Measurements from ENCODE around the gene DOCK8.

The DOCK8 gene

GRCh38 chr9:346111-346571 lies 131.5 kb downstream of the DOCK8 start:
- TF ChIP-seq, protein P1, sequence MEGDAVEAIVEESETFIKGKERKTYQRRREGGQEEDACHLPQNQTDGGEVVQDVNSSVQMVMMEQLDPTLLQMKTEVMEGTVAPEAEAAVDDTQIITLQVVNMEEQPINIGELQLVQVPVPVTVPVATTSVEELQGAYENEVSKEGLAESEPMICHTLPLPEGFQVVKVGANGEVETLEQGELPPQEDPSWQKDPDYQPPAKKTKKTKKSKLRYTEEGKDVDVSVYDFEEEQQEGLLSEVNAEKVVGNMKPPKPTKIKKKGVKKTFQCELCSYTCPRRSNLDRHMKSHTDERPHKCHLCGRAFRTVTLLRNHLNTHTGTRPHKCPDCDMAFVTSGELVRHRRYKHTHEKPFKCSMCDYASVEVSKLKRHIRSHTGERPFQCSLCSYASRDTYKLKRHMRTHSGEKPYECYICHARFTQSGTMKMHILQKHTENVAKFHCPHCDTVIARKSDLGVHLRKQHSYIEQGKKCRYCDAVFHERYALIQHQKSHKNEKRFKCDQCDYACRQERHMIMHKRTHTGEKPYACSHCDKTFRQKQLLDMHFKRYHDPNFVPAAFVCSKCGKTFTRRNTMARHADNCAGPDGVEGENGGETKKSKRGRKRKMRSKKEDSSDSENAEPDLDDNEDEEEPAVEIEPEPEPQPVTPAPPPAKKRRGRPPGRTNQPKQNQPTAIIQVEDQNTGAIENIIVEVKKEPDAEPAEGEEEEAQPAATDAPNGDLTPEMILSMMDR (IDR thresholded peaks at IDR 0.05; ENCODE audit: low read depth, low read length), result no peak
- DNase-seq (ENCODE audit: extremely low read depth, low read depth), result no peak

DNA sequence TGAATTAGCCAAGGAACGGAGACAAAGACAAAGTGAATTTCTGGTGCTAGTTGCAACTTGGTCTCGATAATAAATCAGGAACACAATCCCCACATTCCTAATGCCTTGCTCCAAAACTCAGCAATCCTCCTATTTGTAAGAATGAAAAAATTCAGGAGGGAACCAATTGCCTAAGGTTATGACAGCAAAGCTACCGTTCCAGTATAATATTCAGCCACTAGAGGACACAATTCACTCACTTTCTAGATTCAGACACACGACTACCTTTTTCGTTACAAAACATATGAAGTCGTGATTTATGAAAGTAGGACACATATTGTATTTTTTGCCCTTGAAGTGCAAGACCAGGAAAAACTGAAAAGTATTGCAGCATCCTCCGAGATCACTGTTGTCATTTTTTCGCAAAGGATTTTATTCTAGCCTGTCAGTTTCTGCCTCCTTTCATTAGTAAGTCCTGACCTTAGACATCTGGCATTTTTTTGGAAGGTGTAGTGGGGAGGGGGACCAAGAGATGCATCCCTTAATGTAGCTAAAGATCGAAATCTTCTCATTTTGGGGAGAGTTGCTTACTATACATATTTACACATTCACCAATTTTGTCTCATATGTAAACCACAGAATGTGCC lies 133.1 kb downstream of the DOCK8 start:
- DNase-seq (ENCODE audit: extremely low read depth, low read depth), result no peak
- TF ChIP-seq, protein P1 (IDR thresholded peaks at IDR 0.05; ENCODE audit: low read depth, low read length), result peak; percentile 62

DNA sequence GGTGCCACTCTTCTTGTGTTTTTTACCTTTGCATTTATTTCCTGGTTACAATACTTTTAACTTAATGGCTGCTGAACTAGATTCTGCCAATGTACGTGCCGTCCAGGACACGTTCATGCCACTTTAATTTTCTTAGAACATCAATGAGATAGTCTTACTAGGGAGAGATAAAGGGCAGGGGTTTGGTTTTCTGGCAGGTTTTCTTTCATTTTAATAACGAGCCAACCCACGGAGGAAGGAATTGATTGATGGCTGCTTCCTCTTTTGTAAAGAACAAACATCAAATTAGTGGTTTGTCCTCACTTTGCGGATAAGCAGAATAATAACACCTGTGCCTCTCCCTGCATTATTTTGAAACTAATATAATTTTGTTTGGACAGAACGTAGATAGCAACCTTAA lies 135.7 kb downstream of the DOCK8 start:
- DNase-seq (ENCODE audit: extremely low read depth, low read depth), result no peak
- TF ChIP-seq, protein P1 (IDR thresholded peaks at IDR 0.05; ENCODE audit: low read depth, low read length), result no peak

DNA sequence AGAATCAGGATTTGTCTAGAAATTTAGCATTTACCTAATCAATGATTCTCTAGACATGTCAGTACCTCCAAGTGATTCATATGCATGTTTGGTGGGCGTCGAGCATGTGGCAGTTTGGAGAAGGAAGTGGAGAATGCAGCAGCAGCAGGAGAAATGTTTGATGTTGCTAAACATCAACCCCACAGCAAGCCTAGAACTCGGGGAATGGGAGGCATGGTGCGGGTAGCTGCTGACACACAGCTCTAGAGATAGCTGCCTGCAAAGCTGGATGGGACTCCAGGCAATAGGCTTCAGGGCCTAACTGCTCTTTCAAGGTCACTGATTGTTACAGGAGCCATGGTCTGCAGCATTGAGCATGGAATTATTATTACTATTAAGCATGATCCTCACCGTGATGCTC lies 137.3 kb downstream of the DOCK8 start:
- TF ChIP-seq, protein P1 (IDR thresholded peaks at IDR 0.05; ENCODE audit: low read depth, low read length), result no peak

GRCh38 chr9:353077-353476 lies 138.4 kb downstream of the DOCK8 start:
- TF ChIP-seq, protein P1 (IDR thresholded peaks at IDR 0.05; ENCODE audit: low read depth, low read length), result no peak
- DNase-seq (ENCODE audit: extremely low read depth, low read depth), result no peak

More for the DNA sequence above, 137.3 kb downstream of the DOCK8 start:
- DNase-seq (ENCODE audit: extremely low read depth, low read depth), result no peak

DNA sequence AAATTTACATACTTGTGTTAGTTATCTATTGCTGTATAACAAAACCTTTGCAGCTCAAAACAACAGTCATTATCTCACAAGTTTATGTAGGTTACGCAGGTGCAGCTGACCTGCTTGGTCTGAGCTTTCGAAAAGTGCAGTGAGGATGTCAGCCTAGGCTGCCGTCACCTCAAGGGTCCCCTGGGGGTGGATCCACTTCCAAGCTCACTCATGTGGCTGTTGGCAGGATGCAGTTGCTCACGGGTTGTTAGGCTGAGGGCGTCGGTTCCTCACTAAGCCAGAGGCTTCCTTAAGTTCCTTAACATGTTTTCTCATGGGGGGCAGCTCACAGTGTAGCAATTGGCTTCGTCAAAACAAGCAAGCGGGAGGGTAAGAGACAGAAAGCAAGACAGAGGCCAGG lies 139.8 kb downstream of the DOCK8 start:
- TF ChIP-seq, protein P1 (IDR thresholded peaks at IDR 0.05; ENCODE audit: low read depth, low read length), result no peak
- DNase-seq (ENCODE audit: extremely low read depth, low read depth), result no peak

GRCh38 chr9:357560-357959 lies 142.9 kb downstream of the DOCK8 start:
- TF ChIP-seq, protein P1 (IDR thresholded peaks at IDR 0.05; ENCODE audit: low read depth, low read length), result no peak
- no peak for DNase-seq (ENCODE audit: extremely low read depth, low read depth)

Measured in AG09319 (cell line).